Measurements from ENCODE around the gene DNAH14.

The DNAH14 gene

DNA sequence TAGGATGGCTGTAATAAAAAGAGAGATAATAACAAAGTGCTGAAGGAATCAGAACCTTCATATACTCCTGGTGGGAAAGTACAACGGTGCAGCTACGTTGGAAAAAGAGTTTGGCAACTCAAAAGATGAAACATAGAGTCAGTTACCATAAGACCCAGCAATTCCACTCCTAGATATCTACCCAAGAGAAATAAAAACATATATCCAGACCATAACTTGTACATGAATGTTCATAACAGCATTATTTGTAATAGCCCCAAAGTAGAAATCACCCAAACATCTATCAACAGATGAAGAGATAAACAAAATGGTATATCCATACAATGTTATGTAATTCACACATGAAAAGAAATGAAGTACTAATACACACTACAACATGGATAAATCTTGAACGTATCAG lies 30.5 kb upstream of the DNAH14 start:
- Histone ChIP-seq H3K27me3 (ENCODE audit: insufficient read depth, low read length) (no peaks in the 10 kb centered on the region), H3K27ac (ENCODE audit: low read length) (no peak overlapping the region), H3K9me3 (ENCODE audit: insufficient read depth, low read depth, low read length) (peaks cover 3% of the 10 kb centered on the region; the same call in 1 of the 2 replicates)

DNA sequence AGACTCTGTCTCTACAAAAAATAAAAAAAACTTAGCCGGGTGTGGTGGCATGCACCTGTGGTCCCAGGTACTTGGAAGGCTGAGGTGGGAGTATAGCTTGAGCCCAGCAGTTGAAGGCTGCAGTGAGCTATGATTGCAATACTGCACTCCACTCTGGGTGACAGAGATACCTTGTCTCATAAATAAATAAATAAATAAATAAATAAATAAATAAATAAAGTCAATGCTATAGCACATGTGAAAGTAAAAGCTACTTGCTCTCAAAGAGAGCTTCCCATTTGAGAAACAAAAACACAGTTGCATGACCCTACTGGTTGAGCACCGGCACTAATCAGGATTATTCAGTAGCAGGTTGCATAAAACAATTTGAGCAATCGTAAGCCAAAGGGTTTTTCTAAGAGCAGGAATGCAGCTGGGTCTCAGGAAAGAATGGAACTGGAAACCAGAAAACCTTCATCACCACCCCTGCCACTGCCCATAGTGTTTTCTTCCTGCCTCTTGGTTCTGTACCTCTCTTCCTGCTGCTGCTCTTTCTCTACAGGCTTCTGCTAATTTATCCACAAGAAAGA lies 29.3 kb upstream of the DNAH14 start:
- Histone ChIP-seq H3K27ac (ENCODE audit: low read length) (no peak overlapping the region), H3K9me3 (ENCODE audit: insufficient read depth, low read depth, low read length) (peaks cover 3% of the 10 kb centered on the region; the same call in 1 of the 2 replicates), H3K4me3 (ENCODE audit: low read length) (no peak overlapping the region), H3K9ac (ENCODE audit: low read depth, low read length) (no peak overlapping the region), H3K4me1 (ENCODE audit: insufficient read depth, low read length) (no peaks in the 10 kb centered on the region), H3K27me3 (ENCODE audit: insufficient read depth, low read length) (no peaks in the 10 kb centered on the region), H3K36me3 (ENCODE audit: insufficient read depth, low read depth, low read length) (no peaks in the 10 kb centered on the region)

More for the DNA sequence above, 30.5 kb upstream of the DNAH14 start:
- Histone ChIP-seq H3K9ac (ENCODE audit: low read depth, low read length) (no peak overlapping the region), H3K36me3 (ENCODE audit: insufficient read depth, low read depth, low read length) (no peaks in the 10 kb centered on the region), H3K4me3 (ENCODE audit: low read length) (no peak overlapping the region), H3K4me1 (ENCODE audit: insufficient read depth, low read length) (no peaks in the 10 kb centered on the region)

- Histone ChIP-seq H3K4me1 (ENCODE audit: insufficient read depth, low read length) (no peaks in the 10 kb centered on the region), H3K9ac (ENCODE audit: low read depth, low read length) (no peak overlapping the region), H3K27ac (ENCODE audit: low read length) (no peak overlapping the region), H3K9me3 (ENCODE audit: insufficient read depth, low read depth, low read length) (peaks cover 3% of the 10 kb centered on the region; the same call in 1 of the 2 replicates), H3K4me3 (ENCODE audit: low read length) (no peak overlapping the region), H3K36me3 (ENCODE audit: insufficient read depth, low read depth, low read length) (no peaks in the 10 kb centered on the region), H3K27me3 (ENCODE audit: insufficient read depth, low read length) (no peaks in the 10 kb centered on the region)
Measured at GRCh38 chr1:224901087-224901810, 28.2 kb upstream of the DNAH14 start.

- Histone ChIP-seq H3K9me3 (ENCODE audit: insufficient read depth, low read depth, low read length) (no peaks in the 10 kb centered on the region), H3K9ac (ENCODE audit: low read depth, low read length) (no peak overlapping the region), H3K27me3 (ENCODE audit: insufficient read depth, low read length) (no peaks in the 10 kb centered on the region), H3K36me3 (ENCODE audit: insufficient read depth, low read depth, low read length) (no peaks in the 10 kb centered on the region), H3K4me3 (ENCODE audit: low read length) (no peak overlapping the region), H3K27ac (ENCODE audit: low read length) (no peak overlapping the region), H3K4me1 (ENCODE audit: insufficient read depth, low read length) (no peaks in the 10 kb centered on the region)
Measured at GRCh38 chr1:224903955-224904354, 25.5 kb upstream of the DNAH14 start.

- no peak overlapping the region for H3K9ac ChIP-seq (ENCODE audit: low read depth, low read length)
- no peak overlapping the region for H3K27ac ChIP-seq (ENCODE audit: low read length)
- H3K4me1 ChIP-seq (ENCODE audit: insufficient read depth, low read length), result no peaks in the 10 kb centered on the region
- H3K4me3 ChIP-seq (ENCODE audit: low read length), result no peak overlapping the region
- no peaks in the 10 kb centered on the region for H3K36me3 ChIP-seq (ENCODE audit: insufficient read depth, low read depth, low read length)
- H3K9me3 ChIP-seq (ENCODE audit: insufficient read depth, low read depth, low read length), result peaks cover 17% of the 10 kb centered on the region
- no peaks in the 10 kb centered on the region for H3K27me3 ChIP-seq (ENCODE audit: insufficient read depth, low read length)
Measured at GRCh38 chr1:224906340-224906739, 23.1 kb upstream of the DNAH14 start.

- no peak overlapping the region for H3K4me3 ChIP-seq (ENCODE audit: low read length)
- no peak overlapping the region for H3K9ac ChIP-seq (ENCODE audit: low read depth, low read length)
- H3K4me1 ChIP-seq (ENCODE audit: insufficient read depth, low read length), result no peaks in the 10 kb centered on the region
- no peaks in the 10 kb centered on the region for H3K27me3 ChIP-seq (ENCODE audit: insufficient read depth, low read length)
- H3K36me3 ChIP-seq (ENCODE audit: insufficient read depth, low read depth, low read length), result no peaks in the 10 kb centered on the region
- H3K9me3 ChIP-seq (ENCODE audit: insufficient read depth, low read depth, low read length), result peaks cover 40% of the 10 kb centered on the region
- H3K27ac ChIP-seq (ENCODE audit: low read length), result no peak overlapping the region
Measured at GRCh38 chr1:224911217-224911616, 18.3 kb upstream of the DNAH14 start.

- H3K9me3 ChIP-seq (ENCODE audit: insufficient read depth, low read depth, low read length), result peaks cover 40% of the 10 kb centered on the region
- H3K27me3 ChIP-seq (ENCODE audit: insufficient read depth, low read length), result no peaks in the 10 kb centered on the region
Measured at GRCh38 chr1:224914292-224914900, 15.1 kb upstream of the DNAH14 start.

GRCh38 chr1:224919508-224919907 lies 10.0 kb upstream of the DNAH14 start:
- no peak overlapping the region for H3K4me3 ChIP-seq (ENCODE audit: low read length)
- no peaks in the 10 kb centered on the region for H3K27me3 ChIP-seq (ENCODE audit: insufficient read depth, low read length)
- no peak overlapping the region for H3K27ac ChIP-seq (ENCODE audit: low read length)
- H3K4me1 ChIP-seq (ENCODE audit: insufficient read depth, low read length), result no peaks in the 10 kb centered on the region
- no peaks in the 10 kb centered on the region for H3K36me3 ChIP-seq (ENCODE audit: insufficient read depth, low read depth, low read length)
- peaks cover 7% of the 10 kb centered on the region for H3K9me3 ChIP-seq (ENCODE audit: insufficient read depth, low read depth, low read length)
- no peak overlapping the region for H3K9ac ChIP-seq (ENCODE audit: low read depth, low read length)

More at GRCh38 chr1:224914292-224914900, 15.1 kb upstream of the DNAH14 start:
- Histone ChIP-seq H3K4me3 (ENCODE audit: low read length) (no peak overlapping the region), H3K36me3 (ENCODE audit: insufficient read depth, low read depth, low read length) (no peaks in the 10 kb centered on the region), H3K9ac (ENCODE audit: low read depth, low read length) (no peak overlapping the region), H3K4me1 (ENCODE audit: insufficient read depth, low read length) (no peaks in the 10 kb centered on the region), H3K27ac (ENCODE audit: low read length) (no peak overlapping the region)

DNA sequence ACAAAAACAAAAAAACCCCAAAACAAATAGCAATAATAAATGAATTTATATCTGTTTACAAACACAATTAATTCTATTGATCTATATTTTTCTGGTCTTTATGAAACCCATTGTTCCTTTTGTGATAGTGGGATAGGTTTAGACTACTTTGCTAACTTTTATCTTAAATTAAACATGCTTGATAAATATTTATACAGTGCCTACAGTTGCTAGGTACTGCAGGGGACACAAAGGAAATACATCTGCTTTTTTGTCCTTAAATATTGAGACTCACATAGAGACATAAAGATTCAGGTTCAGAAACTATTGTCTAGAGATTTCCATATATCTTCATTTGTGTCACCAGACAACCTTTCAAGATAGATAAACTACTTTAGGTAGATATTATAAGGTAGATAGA lies 8.5 kb upstream of the DNAH14 start:
- Histone ChIP-seq H3K27ac (ENCODE audit: low read length) (no peak overlapping the region), H3K27me3 (ENCODE audit: insufficient read depth, low read length) (no peaks in the 10 kb centered on the region), H3K36me3 (ENCODE audit: insufficient read depth, low read depth, low read length) (no peaks in the 10 kb centered on the region), H3K4me3 (ENCODE audit: low read length) (no peak overlapping the region), H3K4me1 (ENCODE audit: insufficient read depth, low read length) (no peaks in the 10 kb centered on the region), H3K9me3 (ENCODE audit: insufficient read depth, low read depth, low read length) (peaks cover under 1% of the 10 kb centered on the region; the same call in 1 of the 2 replicates), H3K9ac (ENCODE audit: low read depth, low read length) (no peak overlapping the region)

GRCh38 chr1:224921354-224921753 lies 8.1 kb upstream of the DNAH14 start:
- Histone ChIP-seq H3K9me3 (ENCODE audit: insufficient read depth, low read depth, low read length) (no peaks in the 10 kb centered on the region), H3K9ac (ENCODE audit: low read depth, low read length) (no peak overlapping the region), H3K4me1 (ENCODE audit: insufficient read depth, low read length) (no peaks in the 10 kb centered on the region), H3K4me3 (ENCODE audit: low read length) (no peak overlapping the region), H3K27ac (ENCODE audit: low read length) (no peak overlapping the region), H3K36me3 (ENCODE audit: insufficient read depth, low read depth, low read length) (no peaks in the 10 kb centered on the region), H3K27me3 (ENCODE audit: insufficient read depth, low read length) (no peaks in the 10 kb centered on the region)

DNA sequence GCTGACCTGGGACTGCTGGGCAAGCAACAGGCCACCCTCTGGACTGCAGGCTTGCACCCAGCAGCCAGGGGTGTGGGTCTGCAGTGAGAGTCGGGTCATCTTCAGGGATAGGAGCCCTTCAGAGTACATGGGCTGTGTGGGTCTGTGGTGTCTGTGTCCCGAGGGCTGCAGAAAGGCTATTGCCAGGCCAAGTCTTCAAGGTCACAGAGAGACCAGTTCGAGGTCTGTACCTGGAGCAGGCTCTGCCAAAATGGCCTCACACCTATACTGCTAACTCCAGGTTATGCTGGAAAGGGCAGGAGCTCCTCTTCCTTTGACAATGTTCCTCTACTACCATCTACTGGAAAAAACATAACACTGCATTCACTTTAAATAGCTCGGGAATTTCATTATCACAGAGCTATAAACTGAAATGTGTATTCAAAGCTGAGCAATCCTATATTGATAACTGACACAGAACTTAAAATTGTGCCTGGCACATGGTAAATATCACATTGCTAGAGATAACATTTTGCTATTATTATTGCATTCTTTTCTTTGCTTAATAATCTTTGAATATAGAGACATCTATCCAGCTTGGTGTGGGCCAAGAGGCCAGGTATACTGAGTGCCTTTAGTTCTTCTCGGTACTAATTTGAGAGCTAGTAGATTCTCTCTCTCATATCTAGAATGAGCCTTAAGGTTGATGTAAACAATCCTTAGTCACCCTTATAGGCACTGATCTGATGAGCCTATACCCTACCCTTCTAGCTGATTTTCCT lies 6.9 kb upstream of the DNAH14 start:
- Histone ChIP-seq H3K4me3 (ENCODE audit: low read length) (no peak overlapping the region), H3K9me3 (ENCODE audit: insufficient read depth, low read depth, low read length) (no peaks in the 10 kb centered on the region), H3K4me1 (ENCODE audit: insufficient read depth, low read length) (no peaks in the 10 kb centered on the region), H3K36me3 (ENCODE audit: insufficient read depth, low read depth, low read length) (no peaks in the 10 kb centered on the region), H3K27me3 (ENCODE audit: insufficient read depth, low read length) (no peaks in the 10 kb centered on the region), H3K9ac (ENCODE audit: low read depth, low read length) (no peak overlapping the region), H3K27ac (ENCODE audit: low read length) (no peak overlapping the region)
